GM21723 (cell line): ENCODE results near the gene UGGT2.
A peak's percentile ranks its signal among the peaks of the same experiment; 100 is the strongest.
"Not testable (repeated sequence)": the region's sequence is repeated elsewhere in the genome, so short reads cannot be mapped to it uniquely, and the experiment has no call there.

ENCODE experiments used
- ATAC-seq: cut with Tn5 transposase; IDR thresholded peaks from one replicate; pipeline ENCODE4 v1.9.1; 2021; ENCODE audit warnings: mild to moderate bottlenecking, moderate library complexity; ENCODE audit not compliant: unreplicated experiment

UGGT2 gene

GRCh38 chr13:96053003-96053703, at the start of gene UGGT2:
TSS of gene UGGT2 (minus strand) at chr13:96053401. CDS start at chr13:96053312, 89 bp downstream.
- ATAC-seq = peak; percentile 98

GRCh38 chr13:96100457-96101220, 47.4 kb upstream of the UGGT2 start:
- no peak for ATAC-seq

GRCh38 chr13:96093296-96094006, 40.2 kb upstream of the UGGT2 start:
- no peak for ATAC-seq

GRCh38 chr13:96091164-96092117, 38.2 kb upstream of the UGGT2 start:
- ATAC-seq = no peak

- ATAC-seq = peak; percentile 47
Observed at GRCh38 chr13:96090240-96091101, 37.3 kb upstream of the UGGT2 start.

GRCh38 chr13:96089749-96090239, 36.6 kb upstream of the UGGT2 start, which contains the start of gene HS6ST3:
TSS of gene HS6ST3 (plus strand) at chr13:96090107.
- peak; percentile 47 for ATAC-seq

- no peak for ATAC-seq
Observed at GRCh38 chr13:96089139-96089538, 35.9 kb upstream of the UGGT2 start.

- ATAC-seq = no peak
Observed at GRCh38 chr13:96086736-96087135, 33.5 kb upstream of the UGGT2 start.

GRCh38 chr13:96082640-96083039, 29.4 kb upstream of the UGGT2 start:
- no peak for ATAC-seq

- no peak for ATAC-seq
Observed at GRCh38 chr13:96081888-96082287, 28.7 kb upstream of the UGGT2 start.

- no peak for ATAC-seq
Observed at GRCh38 chr13:96080676-96081075, 27.5 kb upstream of the UGGT2 start.

GRCh38 chr13:96075953-96076543, 22.8 kb upstream of the UGGT2 start:
- ATAC-seq = peak; percentile 57

GRCh38 chr13:96072392-96072791, 19.2 kb upstream of the UGGT2 start:
- ATAC-seq = no peak

GRCh38 chr13:96071504-96071903, 18.3 kb upstream of the UGGT2 start:
- no peak for ATAC-seq

- no peak for ATAC-seq
Observed at GRCh38 chr13:96068729-96069128, 15.5 kb upstream of the UGGT2 start.

- ATAC-seq = no peak
Observed at GRCh38 chr13:96065849-96066248, 12.6 kb upstream of the UGGT2 start.

GRCh38 chr13:96052656-96053002, 572 bp downstream of the UGGT2 start:
- ATAC-seq = peak; percentile 63

GRCh38 chr13:96051946-96052345, 1.3 kb downstream of the UGGT2 start:
- ATAC-seq = not testable (repeated sequence)

- ATAC-seq = not testable (repeated sequence)
Observed at GRCh38 chr13:96051491-96051890, 1.7 kb downstream of the UGGT2 start.
